GM12864 (cell line): ENCODE data around the gene SLC16A10.
"Not testable (repeated sequence)": the region's sequence is repeated elsewhere in the genome, so short reads cannot be mapped to it uniquely, and the experiment has no call there.

Experiments used
- DNase-seq: peaks from one replicate; pipeline ENCODE4 v3.0.0-alpha.2; 2011; ENCODE audit warnings: low read depth
- H3K4me3 ChIP-seq: 2 replicates; pipeline ENCODE4 v1.5.1; 2011; ENCODE audit warnings: mild to moderate bottlenecking, low read depth, low read length, control low read depth
- TF ChIP-seq, protein P1 (sequence below): IDR thresholded peaks from 2 replicates; pipeline ENCODE4 v1.5.1; 2011; ENCODE audit warnings: low read depth, mild to moderate bottlenecking, moderate library complexity, low read length, control low read depth, inconsistent platforms; ENCODE audit errors: missing control alignments

Gene SLC16A10

GRCh38 chr6:111190637-111191036 lies 103.3 kb downstream of the SLC16A10 start:
- no peak for DNase-seq
- no peak overlapping the region for H3K4me3 ChIP-seq
- TF ChIP-seq, protein P1, sequence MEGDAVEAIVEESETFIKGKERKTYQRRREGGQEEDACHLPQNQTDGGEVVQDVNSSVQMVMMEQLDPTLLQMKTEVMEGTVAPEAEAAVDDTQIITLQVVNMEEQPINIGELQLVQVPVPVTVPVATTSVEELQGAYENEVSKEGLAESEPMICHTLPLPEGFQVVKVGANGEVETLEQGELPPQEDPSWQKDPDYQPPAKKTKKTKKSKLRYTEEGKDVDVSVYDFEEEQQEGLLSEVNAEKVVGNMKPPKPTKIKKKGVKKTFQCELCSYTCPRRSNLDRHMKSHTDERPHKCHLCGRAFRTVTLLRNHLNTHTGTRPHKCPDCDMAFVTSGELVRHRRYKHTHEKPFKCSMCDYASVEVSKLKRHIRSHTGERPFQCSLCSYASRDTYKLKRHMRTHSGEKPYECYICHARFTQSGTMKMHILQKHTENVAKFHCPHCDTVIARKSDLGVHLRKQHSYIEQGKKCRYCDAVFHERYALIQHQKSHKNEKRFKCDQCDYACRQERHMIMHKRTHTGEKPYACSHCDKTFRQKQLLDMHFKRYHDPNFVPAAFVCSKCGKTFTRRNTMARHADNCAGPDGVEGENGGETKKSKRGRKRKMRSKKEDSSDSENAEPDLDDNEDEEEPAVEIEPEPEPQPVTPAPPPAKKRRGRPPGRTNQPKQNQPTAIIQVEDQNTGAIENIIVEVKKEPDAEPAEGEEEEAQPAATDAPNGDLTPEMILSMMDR, result no peak

GRCh38 chr6:111191136-111191535 lies 103.8 kb downstream of the SLC16A10 start:
- DNase-seq, H3K4me3 ChIP-seq: not testable (repeated sequence)

DNA sequence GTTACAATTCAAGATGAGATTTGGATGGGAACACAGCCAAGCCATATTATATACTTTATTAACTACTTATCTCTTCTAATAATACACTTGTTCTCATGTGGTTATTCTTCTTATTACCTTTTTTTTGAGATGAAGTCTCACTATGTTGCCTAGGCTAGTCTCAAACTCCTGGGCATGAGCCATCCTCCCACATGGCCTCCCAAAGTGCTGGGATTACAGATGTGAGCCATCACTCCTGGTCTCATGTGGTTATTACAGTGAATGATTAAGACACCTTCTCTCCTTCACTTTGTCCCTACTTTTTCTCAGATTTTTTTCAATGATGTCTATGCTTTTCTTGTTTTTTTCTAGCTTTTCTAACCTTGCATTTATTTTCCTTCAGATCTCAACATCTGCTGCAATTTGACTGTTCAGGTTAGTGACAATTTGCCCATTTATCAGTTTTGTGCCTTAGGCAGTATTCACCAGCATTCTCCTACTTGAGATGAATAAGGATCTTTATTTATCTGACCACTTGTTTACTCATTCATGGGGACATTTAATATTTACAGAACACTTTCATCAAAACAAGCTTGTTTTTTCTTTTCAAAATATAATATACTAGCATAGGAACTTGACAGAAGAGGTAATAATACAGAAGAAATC lies 105.7 kb downstream of the SLC16A10 start:
- TF ChIP-seq, protein P1, result no peak
- no peak overlapping the region for H3K4me3 ChIP-seq
- no peak for DNase-seq

DNA sequence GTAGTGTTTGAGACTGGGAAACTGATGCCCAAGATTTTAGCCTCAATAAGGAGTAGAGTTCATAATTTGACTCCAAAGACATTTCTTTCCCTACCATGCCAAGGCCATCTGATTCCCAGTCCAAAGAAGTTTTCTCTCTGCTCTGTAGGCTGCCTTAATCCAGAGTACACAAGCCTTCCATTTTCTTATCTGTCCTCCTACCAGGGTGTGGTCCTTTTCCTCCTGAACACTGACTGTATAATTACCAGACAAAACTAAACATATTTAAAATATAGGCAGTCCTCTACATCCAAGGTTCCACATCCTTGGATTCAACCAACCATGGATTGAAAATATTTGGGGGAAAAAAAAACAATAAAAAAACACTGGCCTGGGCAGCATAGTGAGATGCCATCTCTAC lies 108.4 kb downstream of the SLC16A10 start:
- TF ChIP-seq, protein P1, result no peak
- no peak overlapping the region for H3K4me3 ChIP-seq
- no peak for DNase-seq

- no peak overlapping the region for H3K4me3 ChIP-seq
- TF ChIP-seq, protein P1, result no peak
- DNase-seq, result no peak
Observed at GRCh38 chr6:111198841-111199240, 111.5 kb downstream of the SLC16A10 start.

DNA sequence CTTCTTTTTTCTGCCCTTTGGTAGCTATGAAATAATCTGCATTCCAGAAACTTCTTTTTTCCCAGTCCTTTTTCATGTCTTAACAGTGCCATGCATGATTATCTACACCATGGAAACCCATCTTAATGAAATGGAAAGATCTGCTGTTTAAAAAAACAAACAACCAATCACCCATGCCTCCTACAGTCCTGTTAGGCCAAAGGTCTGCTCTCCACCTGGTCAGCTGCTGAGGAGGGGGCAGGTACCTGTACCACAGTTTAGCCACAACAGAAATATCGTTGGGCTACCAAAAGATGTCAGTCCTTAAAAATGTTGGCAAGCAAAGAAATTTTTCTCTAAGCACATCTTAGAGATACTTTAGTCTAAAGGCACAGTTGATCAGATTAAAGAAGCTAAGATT lies 112.6 kb downstream of the SLC16A10 start:
- TF ChIP-seq, protein P1, result no peak

GRCh38 chr6:111200350-111201243 lies 113.3 kb downstream of the SLC16A10 start:
- no peak overlapping the region for H3K4me3 ChIP-seq
- TF ChIP-seq, protein P1, result no peak
- DNase-seq, result no peak

More for the DNA sequence above, 112.6 kb downstream of the SLC16A10 start:
- no peak for DNase-seq
- H3K4me3 ChIP-seq, result no peak overlapping the region
